ENCODE measurements around the gene CST2.
"Not testable (repeated sequence)": the region's sequence is repeated elsewhere in the genome, so short reads cannot be mapped to it uniquely, and the experiment has no call there.

The CST2 gene

DNA sequence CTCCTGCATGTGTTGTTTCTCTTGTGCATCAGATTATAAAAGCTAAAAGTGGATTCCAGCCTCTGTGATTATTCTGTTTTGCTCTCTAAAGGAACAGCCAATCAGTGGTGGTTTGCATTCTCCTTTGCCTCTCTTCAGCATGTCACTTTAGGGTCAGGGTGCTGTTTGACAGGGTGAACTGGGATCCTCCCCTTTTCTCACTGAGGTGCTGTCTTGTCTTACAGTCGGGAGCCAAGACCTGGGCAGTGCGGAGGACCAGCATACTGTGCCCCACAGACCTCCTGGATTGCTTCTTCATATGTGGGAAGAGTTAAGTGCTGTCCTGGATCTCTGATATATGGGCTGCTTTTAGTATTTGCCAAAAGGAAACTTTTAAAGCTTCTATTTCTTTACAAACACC, 15.2 kb upstream of the CST2 start:
- in situ Hi-C loops (cut with MboI; ENCODE audit: low sequenced_read_pairs): no loop called here
- no peaks in the 10 kb centered on the region for H3K36me3 ChIP-seq (replicated peaks)
- DNase-seq (ENCODE audit: low spot score in 2 of 2): no peak
- H3K4me1 ChIP-seq: no peaks in the 10 kb centered on the region
- H3K4me3 ChIP-seq: no peak overlapping the region
- no peaks in the 10 kb centered on the region for H3K9me3 ChIP-seq
- no peaks in the 10 kb centered on the region for H3K27me3 ChIP-seq (ENCODE audit: low read depth)

GRCh38 chr20:23835716-23836115, 9.2 kb upstream of the CST2 start:
- Histone ChIP-seq H3K36me3 (replicated peaks) (no peaks in the 10 kb centered on the region), H3K9me3 (no peaks in the 10 kb centered on the region), H3K4me1 (no peaks in the 10 kb centered on the region), H3K4me3 (no peak overlapping the region), H3K27me3 (ENCODE audit: low read depth) (no peaks in the 10 kb centered on the region)
- in situ Hi-C loops (cut with MboI; ENCODE audit: low sequenced_read_pairs): no loop called here
- no peak for DNase-seq (ENCODE audit: low spot score in 2 of 2)

DNA sequence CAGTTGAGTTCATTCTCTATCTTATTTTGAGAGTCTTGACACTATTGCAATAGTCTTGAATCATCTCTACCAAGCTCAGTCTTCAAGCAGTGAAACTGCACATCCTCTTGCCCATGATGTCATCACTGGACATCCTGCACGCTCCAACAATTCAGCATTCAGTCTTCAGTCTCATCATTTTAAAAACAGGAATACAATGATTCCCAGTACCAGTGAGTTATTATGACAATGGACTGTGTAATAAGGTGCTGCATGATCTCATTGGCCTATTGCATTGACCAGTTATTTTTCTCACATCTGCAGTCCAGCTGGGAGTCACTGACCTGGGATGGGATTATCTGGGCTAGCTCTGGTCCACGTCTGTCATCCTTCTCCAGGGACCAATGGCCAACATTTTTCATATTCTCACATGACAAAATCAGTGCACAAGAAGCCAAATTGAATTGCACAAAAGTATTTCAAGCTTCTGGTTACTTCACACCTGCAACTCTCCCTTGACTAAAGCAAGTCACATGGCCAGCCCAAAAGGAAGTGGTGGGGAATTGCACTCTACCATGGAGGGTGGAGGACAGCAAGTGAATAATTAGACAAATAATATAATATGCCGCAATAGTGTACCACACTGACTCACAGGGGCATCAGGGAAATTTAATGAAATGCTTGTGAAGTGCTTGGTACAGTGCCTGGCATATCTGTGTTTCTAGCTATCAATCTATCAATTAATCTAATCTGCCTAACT, 6.4 kb upstream of the CST2 start:
- in situ Hi-C loops (cut with MboI; ENCODE audit: low sequenced_read_pairs): no loop called here
- no peak for DNase-seq (ENCODE audit: low spot score in 2 of 2)
- H3K4me1 ChIP-seq: no peaks in the 10 kb centered on the region
- H3K4me3 ChIP-seq: no peak overlapping the region
- no peaks in the 10 kb centered on the region for H3K9me3 ChIP-seq
- H3K36me3 ChIP-seq (replicated peaks): no peaks in the 10 kb centered on the region
- H3K27me3 ChIP-seq (ENCODE audit: low read depth): no peaks in the 10 kb centered on the region

DNA sequence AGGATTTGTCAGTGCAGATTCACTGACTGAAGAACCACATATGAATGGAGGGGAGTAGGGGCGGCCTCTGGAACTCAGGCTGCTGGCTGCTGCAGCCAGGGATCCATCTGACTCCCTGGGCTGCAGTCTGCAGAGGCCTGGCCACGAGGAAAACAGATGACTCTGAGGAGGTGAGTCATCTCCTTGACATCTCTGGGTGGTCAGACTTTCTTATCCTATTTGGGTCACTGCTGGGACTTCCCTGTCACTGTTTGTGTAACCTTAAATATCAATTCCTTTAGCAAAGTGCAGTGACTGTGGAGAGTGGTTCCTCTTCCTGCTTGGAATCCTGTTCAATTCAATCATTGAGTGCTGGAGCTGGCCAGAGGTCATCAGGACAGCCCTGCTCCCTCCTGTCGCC, 5.4 kb upstream of the CST2 start:
- H3K27me3 ChIP-seq (ENCODE audit: low read depth); H3K9me3 ChIP-seq; DNase-seq (ENCODE audit: low spot score in 2 of 2); H3K4me1 ChIP-seq; H3K4me3 ChIP-seq; in situ Hi-C loops (cut with MboI; ENCODE audit: low sequenced_read_pairs); H3K36me3 ChIP-seq (replicated peaks): not testable (repeated sequence)

DNA sequence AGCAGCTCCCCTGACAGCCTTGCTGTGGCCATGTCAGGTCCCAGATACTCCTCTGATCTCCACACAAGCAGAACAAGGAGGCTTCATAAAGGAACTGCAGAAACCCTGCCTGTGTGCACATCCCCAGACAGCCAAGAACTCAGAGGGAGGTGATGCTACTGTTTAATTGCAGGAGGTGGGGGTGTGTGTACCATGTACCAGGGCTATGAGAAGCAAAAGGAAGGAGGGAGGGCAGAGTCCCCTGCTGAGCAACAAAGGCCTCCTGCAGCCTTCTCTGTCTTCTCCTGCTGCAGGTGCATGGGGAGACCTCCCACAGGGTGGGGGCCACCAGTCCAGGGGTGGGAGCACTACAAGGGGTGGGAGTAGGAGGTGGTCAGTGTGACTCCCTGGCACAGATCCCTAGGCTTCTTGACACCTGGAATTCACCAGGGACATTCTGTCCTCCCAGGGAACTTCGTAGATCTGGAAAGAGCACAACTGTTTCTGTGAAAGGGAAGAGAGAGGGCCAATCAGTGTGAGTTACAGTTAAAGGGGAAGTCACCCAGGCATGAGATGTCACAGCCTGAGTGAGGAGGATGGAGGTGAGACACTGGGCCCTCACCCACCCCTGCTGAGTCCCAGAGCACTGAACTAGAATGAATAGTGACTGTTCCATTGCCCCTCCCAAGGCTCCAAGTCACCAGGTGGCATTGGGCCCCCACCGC, 2.8 kb downstream of the CST2 start:
- no peaks in the 10 kb centered on the region for H3K36me3 ChIP-seq (replicated peaks)
- no peak overlapping the region for H3K4me3 ChIP-seq
- no peaks in the 10 kb centered on the region for H3K4me1 ChIP-seq
- H3K27me3 ChIP-seq (ENCODE audit: low read depth): no peaks in the 10 kb centered on the region
- H3K9me3 ChIP-seq: no peaks in the 10 kb centered on the region
- no peak for DNase-seq (ENCODE audit: low spot score in 2 of 2)
- in situ Hi-C loops (cut with MboI; ENCODE audit: low sequenced_read_pairs): no loop called here

DNA sequence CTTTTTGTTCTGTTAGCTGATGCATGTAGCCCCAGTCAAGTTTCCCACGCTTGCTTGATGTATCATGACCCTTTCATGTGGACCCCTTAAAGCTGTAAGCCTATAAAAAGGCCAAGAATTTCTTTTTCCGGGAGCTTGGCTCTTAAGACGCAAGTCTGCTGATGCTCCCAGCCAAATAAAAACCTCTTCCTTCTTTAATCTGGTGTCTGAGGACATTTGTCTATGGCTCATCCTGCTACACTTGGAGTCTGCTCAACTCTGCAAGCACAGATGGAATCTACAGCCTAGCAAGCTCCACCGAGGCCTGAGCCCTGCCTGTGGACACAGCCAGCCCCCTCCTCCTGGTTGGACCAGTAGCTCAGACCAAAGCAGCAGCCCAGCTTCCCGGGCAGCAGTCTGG, 3.4 kb downstream of the CST2 start:
- H3K4me3 ChIP-seq: no peak overlapping the region
- DNase-seq (ENCODE audit: low spot score in 2 of 2): no peak
- H3K4me1 ChIP-seq: no peaks in the 10 kb centered on the region
- H3K36me3 ChIP-seq (replicated peaks): no peaks in the 10 kb centered on the region
- no peaks in the 10 kb centered on the region for H3K9me3 ChIP-seq
- in situ Hi-C loops (cut with MboI; ENCODE audit: low sequenced_read_pairs): no loop called here
- no peaks in the 10 kb centered on the region for H3K27me3 ChIP-seq (ENCODE audit: low read depth)

GRCh38 chr20:23820493-23820892, 6.0 kb downstream of the CST2 start:
- Histone ChIP-seq H3K4me3 (no peak overlapping the region), H3K27me3 (ENCODE audit: low read depth) (no peaks in the 10 kb centered on the region), H3K9me3 (no peaks in the 10 kb centered on the region), H3K4me1 (no peaks in the 10 kb centered on the region), H3K36me3 (replicated peaks) (no peaks in the 10 kb centered on the region)
- in situ Hi-C loops (cut with MboI; ENCODE audit: low sequenced_read_pairs): no loop called here
- DNase-seq (ENCODE audit: low spot score in 2 of 2): no peak

- H3K9me3 ChIP-seq; H3K27me3 ChIP-seq (ENCODE audit: low read depth); H3K36me3 ChIP-seq (replicated peaks); H3K4me1 ChIP-seq; DNase-seq (ENCODE audit: low spot score in 2 of 2); H3K4me3 ChIP-seq; in situ Hi-C loops (cut with MboI; ENCODE audit: low sequenced_read_pairs): not testable (repeated sequence)
Measured at GRCh38 chr20:23811559-23811958, 15.0 kb downstream of the CST2 start.

DNA sequence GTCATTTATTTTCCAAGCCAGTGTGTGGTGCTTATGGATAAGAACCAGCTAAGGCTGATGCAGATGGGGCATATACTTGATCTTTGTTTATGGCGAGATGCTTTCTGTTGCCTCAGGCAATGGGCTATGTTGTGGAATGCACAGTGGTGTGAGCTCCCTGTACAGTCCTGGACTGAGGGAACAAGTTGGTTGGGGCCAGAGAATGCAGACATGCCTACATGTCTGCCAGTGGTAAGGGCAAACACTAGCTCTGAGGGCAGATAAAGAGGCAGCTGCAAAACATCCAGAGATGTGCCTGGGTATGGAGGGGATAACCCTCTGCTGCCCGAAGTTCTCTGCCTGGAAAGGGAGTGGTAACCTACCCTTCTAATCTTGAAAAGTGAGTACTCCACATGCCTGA, 16.2 kb downstream of the CST2 start:
- DNase-seq (ENCODE audit: low spot score in 2 of 2); H3K4me3 ChIP-seq; in situ Hi-C loops (cut with MboI; ENCODE audit: low sequenced_read_pairs): not testable (repeated sequence)

DNA sequence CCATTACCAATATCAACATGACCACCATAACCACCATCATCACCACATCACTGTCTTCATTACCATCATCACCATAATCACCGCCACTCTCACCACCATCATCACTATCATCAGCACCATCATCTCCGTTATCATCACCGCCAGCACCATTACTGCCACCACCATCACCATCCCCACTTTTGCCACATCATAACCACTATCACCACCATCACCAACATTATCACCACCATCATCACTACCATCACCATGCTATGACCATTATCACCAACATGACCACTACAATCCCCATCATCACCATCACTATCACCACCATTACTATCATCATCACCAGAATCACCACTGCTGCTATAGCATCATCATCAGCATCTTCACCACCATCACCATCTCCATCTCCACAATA, 25.7 kb downstream of the CST2 start:
- Histone ChIP-seq H3K4me1 (no peaks in the 10 kb centered on the region), H3K36me3 (replicated peaks) (no peaks in the 10 kb centered on the region)

More for the DNA sequence above, 16.2 kb downstream of the CST2 start:
- H3K27me3 ChIP-seq (ENCODE audit: low read depth); H3K4me1 ChIP-seq; H3K9me3 ChIP-seq; H3K36me3 ChIP-seq (replicated peaks): not testable (repeated sequence)

DNA sequence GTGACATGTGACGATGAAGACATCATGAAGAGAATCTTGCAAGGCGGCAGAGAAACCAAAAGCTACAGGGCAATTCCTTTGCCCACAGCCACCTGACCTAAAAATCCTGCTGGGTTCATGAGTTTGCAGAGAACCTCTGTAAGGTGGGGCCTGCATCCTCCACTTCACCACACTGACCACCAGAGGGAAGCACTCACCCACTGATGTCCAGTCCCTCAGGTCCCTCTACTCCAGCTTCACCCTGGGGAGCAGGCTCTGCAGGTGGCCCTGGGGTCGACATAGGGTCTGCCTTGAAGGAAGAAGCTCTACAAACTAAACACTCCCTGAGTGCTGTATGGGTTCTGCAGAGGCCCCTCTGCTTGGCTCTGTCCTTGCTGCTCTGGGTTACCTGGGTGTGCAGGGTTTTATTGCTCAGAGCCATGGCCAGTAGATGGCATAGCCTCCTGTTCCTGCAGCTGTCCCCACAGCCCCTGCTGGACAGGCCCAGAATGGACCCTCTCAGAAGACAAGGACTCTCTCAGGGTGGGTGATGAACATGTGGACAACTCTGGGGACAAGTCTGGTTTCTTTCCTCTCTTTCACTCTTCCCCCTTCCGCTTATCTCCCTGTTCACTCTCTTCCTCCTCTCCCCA, 27.2 kb downstream of the CST2 start:
- H3K27me3 ChIP-seq (ENCODE audit: low read depth); H3K36me3 ChIP-seq (replicated peaks); H3K4me3 ChIP-seq; H3K9me3 ChIP-seq; H3K4me1 ChIP-seq: not testable (repeated sequence)
- in situ Hi-C loops (cut with MboI; ENCODE audit: low sequenced_read_pairs): loop anchor here (25.0 kb wide), 2 partner anchors 188 to 1113 kb away; partner anchors contain the start of gene GGTLC1
- peak; percentile 4 to 69 for DNase-seq (ENCODE audit: low spot score in 2 of 2)

More for the DNA sequence above, 25.7 kb downstream of the CST2 start:
- in situ Hi-C loops (cut with MboI; ENCODE audit: low sequenced_read_pairs): no loop called here
- Histone ChIP-seq H3K9me3 (no peaks in the 10 kb centered on the region), H3K27me3 (ENCODE audit: low read depth) (no peaks in the 10 kb centered on the region), H3K4me3 (no peak overlapping the region)
- DNase-seq (ENCODE audit: low spot score in 2 of 2): no peak

DNA sequence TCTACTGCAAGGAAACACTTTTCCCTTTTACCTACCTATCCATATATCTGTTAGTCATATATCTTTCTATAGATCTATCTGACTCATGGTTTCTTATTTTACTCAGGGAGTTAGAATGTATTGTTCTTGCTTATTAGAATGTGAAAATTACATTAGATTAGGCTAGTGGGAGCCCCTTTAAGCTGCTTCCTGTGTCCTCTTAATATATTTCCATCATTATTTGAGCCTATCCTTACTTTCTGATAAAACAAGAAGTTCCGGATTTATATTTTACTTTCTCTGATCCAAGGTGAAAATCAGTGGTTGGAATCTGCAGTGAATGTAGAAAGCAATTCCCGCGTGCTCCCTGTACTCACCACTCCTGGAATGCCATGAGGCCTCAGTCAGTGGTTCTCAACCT, 31.0 kb downstream of the CST2 start:
- no peak for DNase-seq (ENCODE audit: low spot score in 2 of 2)
- H3K9me3 ChIP-seq: no peaks in the 10 kb centered on the region
- in situ Hi-C loops (cut with MboI; ENCODE audit: low sequenced_read_pairs): loop anchor here (25.0 kb wide), 2 partner anchors 192 to 1117 kb away; partner anchors contain the start of gene GGTLC1
- H3K36me3 ChIP-seq (replicated peaks): no peaks in the 10 kb centered on the region
- no peaks in the 10 kb centered on the region for H3K27me3 ChIP-seq (ENCODE audit: low read depth)
- H3K4me1 ChIP-seq: no peaks in the 10 kb centered on the region
- H3K4me3 ChIP-seq: no peak overlapping the region

DNA sequence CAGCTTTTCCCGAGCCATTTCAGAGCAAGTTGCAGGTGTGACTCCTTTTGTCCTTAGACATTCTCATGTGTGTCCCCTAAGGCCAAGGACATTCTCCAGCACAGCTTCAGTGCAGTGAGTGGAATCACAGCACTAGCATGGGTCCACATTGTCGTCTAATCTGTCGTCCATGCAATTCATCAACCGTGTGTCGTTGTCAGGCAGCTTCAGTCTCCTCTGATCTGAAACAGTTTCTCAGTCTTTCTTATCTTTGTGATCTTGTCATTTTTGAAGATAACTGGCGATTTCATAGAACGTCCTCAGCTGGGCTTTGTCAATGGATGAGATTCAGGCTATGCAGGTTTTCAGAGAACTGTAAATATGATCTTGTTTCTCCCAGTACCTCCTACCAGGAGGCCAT, 31.7 kb downstream of the CST2 start:
- Histone ChIP-seq H3K27me3 (ENCODE audit: low read depth) (no peaks in the 10 kb centered on the region), H3K36me3 (replicated peaks) (no peaks in the 10 kb centered on the region), H3K9me3 (no peaks in the 10 kb centered on the region), H3K4me1 (no peaks in the 10 kb centered on the region), H3K4me3 (no peak overlapping the region)
- DNase-seq (ENCODE audit: low spot score in 2 of 2): no peak
- in situ Hi-C loops (cut with MboI; ENCODE audit: low sequenced_read_pairs): loop anchor here (25.0 kb wide), 2 partner anchors 192 to 1117 kb away; partner anchors contain the start of gene GGTLC1

- Histone ChIP-seq H3K27me3 (ENCODE audit: low read depth) (no peaks in the 10 kb centered on the region), H3K4me3 (no peak overlapping the region), H3K9me3 (no peaks in the 10 kb centered on the region), H3K4me1 (no peaks in the 10 kb centered on the region), H3K36me3 (replicated peaks) (no peaks in the 10 kb centered on the region)
- in situ Hi-C loops (cut with MboI; ENCODE audit: low sequenced_read_pairs): loop anchor here (25.0 kb wide), 2 partner anchors 193 to 1118 kb away; partner anchors contain the start of gene GGTLC1
- DNase-seq (ENCODE audit: low spot score in 2 of 2): no peak
Measured at GRCh38 chr20:23794065-23794464, 32.5 kb downstream of the CST2 start.

All from HAP-1 (cell line).